GM23248 (cell line): Measurements from ENCODE around the gene PALD1. TPM values are rescaled to one million over a fixed set of nuclear protein-coding genes. Genes with fewer than 3 reads are reported as not detected.

Source experiments
- DNase-seq: peaks from one replicate; pipeline ENCODE4 v3.0.0-alpha.2; 2015
- H2AFZ ChIP-seq: fragments of 200-600 bp; sonication (generic); 2 replicates; pipeline ENCODE4 v1.6.1; 2016; ENCODE audit warnings: antibody characterized with exemption
- H3F3A ChIP-seq: fragments of 200-600 bp; sonication (generic); 2 replicates; pipeline ENCODE4 v1.6.1; 2016; ENCODE audit warnings: mild to moderate bottlenecking, antibody characterized with exemption, mixed run types; ENCODE audit not compliant: insufficient read depth
- H3K27ac ChIP-seq: fragments of 200-600 bp; sonication (generic); 2 replicates; pipeline ENCODE4 v1.5.1; 2016; ENCODE audit warnings: mild to moderate bottlenecking
- H3K27me3 ChIP-seq: fragments of 200-600 bp; sonication (generic); replicated peaks from 2 replicates; pipeline ENCODE4 v1.6.1; 2016; ENCODE audit warnings: mild to moderate bottlenecking; ENCODE audit not compliant: insufficient read depth
- H3K36me3 ChIP-seq: fragments of 200-600 bp; sonication (generic); 2 replicates; pipeline ENCODE4 v1.6.1; 2016; ENCODE audit warnings: low read depth, mild to moderate bottlenecking
- H3K4me1 ChIP-seq: fragments of 200-600 bp; sonication (generic); 2 replicates; pipeline ENCODE4 v1.6.1; 2016; ENCODE audit warnings: mild to moderate bottlenecking; ENCODE audit not compliant: insufficient read depth
- H3K4me2 ChIP-seq: fragments of 200-600 bp; sonication (generic); one replicate; pipeline ENCODE4 v1.6.1; 2016; ENCODE audit warnings: mild to moderate bottlenecking; ENCODE audit not compliant: unreplicated experiment
- H3K4me3 ChIP-seq: fragments of 200-600 bp; sonication (generic); 2 replicates; pipeline ENCODE4 v1.5.1; 2016; ENCODE audit warnings: mild to moderate bottlenecking
- H3K79me2 ChIP-seq: fragments of 200-600 bp; sonication (generic); 2 replicates; pipeline ENCODE4 v1.6.1; 2016; ENCODE audit warnings: mild to moderate bottlenecking; ENCODE audit not compliant: insufficient read depth
- H3K9ac ChIP-seq: fragments of 200-600 bp; sonication (generic); 2 replicates; pipeline ENCODE4 v1.6.1; 2016; ENCODE audit warnings: mild to moderate bottlenecking
- H3K9me2 ChIP-seq: fragments of 200-600 bp; sonication (generic); 2 replicates; pipeline ENCODE4 v1.6.1; 2016; ENCODE audit warnings: mixed run types, mild to moderate bottlenecking, moderate library complexity; ENCODE audit not compliant: insufficient read depth
- H3K9me3 ChIP-seq: fragments of 200-600 bp; sonication (generic); one replicate; pipeline ENCODE4 v1.6.1; 2017; ENCODE audit warnings: low read depth
- H4K20me1 ChIP-seq: fragments of 200-600 bp; sonication (generic); 2 replicates; pipeline ENCODE4 v1.6.0; 2016; ENCODE audit not compliant: insufficient read depth
- EZH2 ChIP-seq: fragments of 200-600 bp; sonication (generic); IDR thresholded peaks from 2 replicates; pipeline ENCODE4 v1.6.1; 2018; ENCODE audit warnings: antibody characterized with exemption, mild to moderate bottlenecking; ENCODE audit not compliant: insufficient read depth, poor library complexity, severe bottlenecking
- EZH2phosphoT487 ChIP-seq: fragments of 200-600 bp; sonication (generic); IDR thresholded peaks from 2 replicates; pipeline ENCODE4 v1.6.1; 2018; ENCODE audit warnings: antibody characterized with exemption, moderate library complexity, mild to moderate bottlenecking, low read depth; ENCODE audit not compliant: insufficient read depth
- WGBS, 2 experiments: methylation state at CpG; one replicate each; pipeline ENCODE4 v1.1.6; 2015 to 2017; ENCODE audit warnings: low lambda C conversion rate in 2 of 2, low coverage in 1 of 2; ENCODE audit errors: missing lambda C conversion rate in 2 of 2; 5-methylcytosine and 5-hydroxymethylcytosine counted together
- in situ Hi-C: fragments of 300-500 bp; cut with MboI; formaldehyde crosslinking; loops from 2 replicates; pipeline ENCODE4 v1.15.0; 2020
- polyA plus RNA-seq: library from polyadenylated mRNA; unstranded; fragments of >200 nt; fragmentation: Nextera tagmentation; extraction: Ambion mirVana; gene quantifications from 2 replicates; pipeline ENCODE4 v1.2.1, GENCODE V29; 2016
- total RNA-seq: library from RNA; depleted of rRNA; stranded (reverse); fragments of >200 nt; shearing (Covaris generic); gene quantifications from 2 replicates; pipeline ENCODE4 v1.2.3, GENCODE V29; 2014

Gene PALD1
- total and polyA plus RNA-seq, 2 experiments from 2014 or later = not detected

DNA sequence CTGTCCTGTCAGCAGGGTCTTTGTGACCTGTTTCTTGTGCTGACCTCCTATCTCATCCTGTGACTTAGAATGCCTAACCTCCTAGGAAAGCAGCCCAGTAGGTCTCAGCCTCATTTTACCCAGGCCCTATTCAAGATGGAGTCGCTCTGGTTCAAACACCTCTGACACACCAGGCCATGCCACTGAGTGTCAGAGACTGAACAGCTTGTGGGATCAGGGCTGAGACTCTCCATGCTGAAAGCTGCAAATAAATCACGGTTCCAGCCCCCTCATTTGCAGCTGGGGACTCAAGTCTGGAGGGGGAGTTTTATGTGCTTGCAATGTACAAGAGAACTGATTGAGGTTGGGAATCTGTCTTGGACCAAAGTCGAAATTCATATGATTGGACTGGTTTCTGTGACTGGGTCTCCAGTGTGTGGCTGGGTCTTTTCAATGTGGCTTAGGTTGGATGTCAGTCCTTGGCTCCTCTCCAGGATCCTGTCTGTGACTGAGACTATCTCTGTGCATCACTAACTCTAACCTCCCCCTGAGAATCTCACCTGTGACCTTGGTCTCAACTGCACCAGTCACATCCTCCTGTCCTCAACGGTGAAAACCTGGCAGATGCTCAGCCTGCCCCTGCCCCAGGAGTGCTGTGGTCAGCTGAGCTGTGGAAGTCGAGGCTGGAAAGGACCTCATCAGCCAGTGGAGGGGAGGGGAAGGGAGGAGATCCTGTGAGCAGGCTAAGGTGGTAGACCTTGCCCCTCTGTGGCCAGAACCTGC is 112.3 kb downstream of the PALD1 start:
- Histone ChIP-seq H2AFZ (no peak overlapping the region), H3K9me3 (no peaks in the 10 kb centered on the region), H4K20me1 (no peaks in the 10 kb centered on the region), H3K4me3 (no peak overlapping the region), H3K4me1 (no peaks in the 10 kb centered on the region), H3K4me2 (no peak overlapping the region), H3K27me3 (peaks cover 23% of the 10 kb centered on the region), H3F3A (no peaks in the 10 kb centered on the region), H3K27ac (no peak overlapping the region), H3K36me3 (no peaks in the 10 kb centered on the region), H3K9me2 (no peaks in the 10 kb centered on the region), H3K79me2 (no peaks in the 10 kb centered on the region), H3K9ac (no peak overlapping the region)
- WGBS, 2 experiments = 47 to 50% methylated on average over 5 of the region's 5 CpGs
- no peak for DNase-seq
- in situ Hi-C loops = no loop called here
- TF ChIP-seq EZH2phosphoT487 (no peak), EZH2 (no peak)

DNA sequence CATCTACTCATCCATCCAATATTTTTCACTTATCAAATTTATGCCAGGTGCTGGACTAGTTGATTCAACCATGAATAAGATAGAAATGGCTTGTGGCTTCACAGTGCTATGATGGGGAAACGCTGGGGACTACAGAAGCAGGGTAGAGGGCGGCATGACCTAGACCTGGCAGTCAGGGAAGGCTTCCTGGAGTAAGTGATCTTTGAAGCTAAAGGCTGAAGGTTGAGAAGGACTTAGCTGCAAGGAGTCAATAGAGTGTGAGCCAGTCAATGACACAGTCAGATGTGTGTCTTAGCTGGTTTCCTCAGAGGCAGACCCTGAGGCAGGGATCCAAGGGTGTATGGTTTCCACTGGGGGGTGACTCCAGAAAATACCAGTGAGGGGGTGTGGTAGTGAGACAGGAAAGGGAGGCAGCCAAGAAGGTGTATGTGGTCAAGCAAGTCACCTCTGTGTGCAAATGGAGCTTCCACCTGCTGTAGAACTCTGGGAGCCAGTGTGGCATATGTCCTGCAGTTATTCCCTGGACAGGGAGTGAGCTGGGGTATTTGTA is 113.7 kb downstream of the PALD1 start:
- H3F3A ChIP-seq = no peaks in the 10 kb centered on the region
- no peaks in the 10 kb centered on the region for H3K9me2 ChIP-seq
- no peak overlapping the region for H2AFZ ChIP-seq
- H3K9me3 ChIP-seq = no peaks in the 10 kb centered on the region
- H3K27ac ChIP-seq = no peak overlapping the region
- H3K79me2 ChIP-seq = no peaks in the 10 kb centered on the region
- 38 to 45% methylated on average over 2 of the region's 2 CpGs for WGBS, 2 experiments
- no peak overlapping the region for H3K9ac ChIP-seq
- no peaks in the 10 kb centered on the region for H3K4me1 ChIP-seq
- no peaks in the 10 kb centered on the region for H4K20me1 ChIP-seq
- H3K4me2 ChIP-seq = no peak overlapping the region
- no peak for DNase-seq
- H3K36me3 ChIP-seq = no peaks in the 10 kb centered on the region
- H3K27me3 ChIP-seq = peaks cover 23% of the 10 kb centered on the region
- no peak overlapping the region for H3K4me3 ChIP-seq
- in situ Hi-C loops = no loop called here
- TF ChIP-seq EZH2 = no peak
- no peak for TF ChIP-seq EZH2phosphoT487

DNA sequence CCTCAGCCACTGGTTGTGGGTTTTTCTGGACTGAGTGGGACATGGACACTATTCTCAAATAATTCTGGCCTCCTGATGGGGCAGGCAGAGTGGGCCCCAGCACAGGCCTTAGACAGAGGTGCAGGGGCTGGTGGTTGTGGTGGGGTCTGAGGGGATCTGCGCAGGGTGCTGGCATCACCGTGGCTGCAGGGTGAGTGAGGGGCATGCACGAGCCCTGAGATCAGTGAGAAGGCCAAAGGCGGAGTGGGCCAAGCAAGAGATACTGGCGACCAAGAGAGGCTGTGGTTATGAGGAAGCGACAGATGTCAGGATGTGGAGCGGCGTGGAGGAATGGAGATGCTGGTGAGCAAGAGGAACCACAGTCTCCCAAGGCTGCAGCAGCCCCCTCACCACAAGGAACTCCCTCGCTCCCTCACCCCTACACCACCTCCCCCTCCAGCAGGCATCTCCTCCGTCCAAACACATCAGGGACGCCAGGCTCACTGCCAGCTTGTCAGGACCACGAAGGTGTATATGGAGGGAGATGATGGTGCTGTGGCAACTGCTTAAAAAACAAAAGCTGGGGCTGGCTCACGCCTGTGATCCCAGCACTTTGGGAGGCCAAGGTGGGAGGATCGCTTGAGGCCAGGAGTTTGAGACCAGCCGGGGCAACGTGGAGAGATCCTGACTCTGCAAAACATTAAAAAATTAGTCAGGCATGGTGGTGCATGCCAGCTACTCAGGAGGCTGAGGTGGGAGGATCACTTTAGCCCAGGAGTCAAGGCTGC is 114.4 kb downstream of the PALD1 start:
- H3K4me2 ChIP-seq = no peak overlapping the region
- TF ChIP-seq EZH2phosphoT487 (no peak), EZH2 (no peak)
- peaks cover 16% of the 10 kb centered on the region; the same call in 1 of the 2 replicates for H3K27me3 ChIP-seq
- no peaks in the 10 kb centered on the region for H4K20me1 ChIP-seq
- no peak for DNase-seq
- no peak overlapping the region for H3K9ac ChIP-seq
- in situ Hi-C loops = no loop called here
- H3K4me3 ChIP-seq = no peak overlapping the region
- no peaks in the 10 kb centered on the region for H3K36me3 ChIP-seq
- no peak overlapping the region for H3K27ac ChIP-seq
- H3K79me2 ChIP-seq = no peaks in the 10 kb centered on the region
- no peak overlapping the region for H2AFZ ChIP-seq
- no peaks in the 10 kb centered on the region for H3K9me3 ChIP-seq
- WGBS, 2 experiments = 53 to 60% methylated on average over 14 to 16 of the region's 16 CpGs
- no peaks in the 10 kb centered on the region for H3K9me2 ChIP-seq
- H3K4me1 ChIP-seq = no peaks in the 10 kb centered on the region
- H3F3A ChIP-seq = no peaks in the 10 kb centered on the region

DNA sequence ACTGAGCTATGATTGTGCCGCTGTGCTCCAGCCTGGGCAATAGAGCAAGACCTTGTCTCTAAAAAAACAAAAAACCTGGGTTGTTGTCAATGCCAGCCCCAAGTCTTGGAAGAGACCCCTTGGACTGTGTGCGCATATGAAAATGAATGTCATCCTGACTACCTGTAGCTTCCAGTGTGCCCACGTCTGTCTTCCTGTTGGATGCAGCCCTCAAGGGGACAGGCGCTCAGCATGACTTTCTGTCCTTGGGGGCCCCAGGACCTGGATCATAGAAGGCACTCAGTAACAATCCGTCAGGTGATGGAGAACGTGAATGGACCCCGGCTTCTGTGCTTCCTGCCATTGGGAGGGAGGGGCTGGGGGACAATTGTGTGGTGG is 114.9 kb downstream of the PALD1 start:
- in situ Hi-C loops = no loop called here

More for the DNA sequence above, 114.9 kb downstream of the PALD1 start:
- Histone ChIP-seq H3K4me1 (no peaks in the 10 kb centered on the region), H3K4me3 (no peak overlapping the region), H3K9ac (no peak overlapping the region), H3K27me3 (peaks cover 10% of the 10 kb centered on the region; the same call in 1 of the 2 replicates), H3K4me2 (no peak overlapping the region), H3K9me2 (no peaks in the 10 kb centered on the region), H3K9me3 (no peaks in the 10 kb centered on the region), H3K27ac (no peak overlapping the region), H3K79me2 (no peaks in the 10 kb centered on the region), H4K20me1 (no peaks in the 10 kb centered on the region), H3K36me3 (no peaks in the 10 kb centered on the region), H3F3A (no peaks in the 10 kb centered on the region), H2AFZ (no peak overlapping the region)
- TF ChIP-seq EZH2 = no peak
- TF ChIP-seq EZH2phosphoT487 = no peak
- DNase-seq = no peak
- 58 to 60% methylated on average over 7 of the region's 7 CpGs for WGBS, 2 experiments
